A549 (cell line): Measurements from ENCODE around the gene BAHD1. TPM values are rescaled to one million over a fixed set of nuclear protein-coding genes. Genes with fewer than 3 reads are reported as not detected.

Experiments used
- ATAC-seq, 2 experiments: fragments of 200-7000 bp in 1 of 2; fragments of >200 bp in 1 of 2; cut with Nextera tagmentation in 1 of 2; cut with Tn5 transposase in 1 of 2; 3 replicates each; pipeline versions ENCODE4 v1.8.0 to v1.9.1; 2018 to 2020; ENCODE audit warnings: mild to moderate bottlenecking in 1 of 2, moderate library complexity in 1 of 2
- CTCF ChIA-PET: fragments of 300-600 bp; sonication (Branson Sonifier 250); formaldehyde crosslinking; extraction: SDS; loops from one replicate; lab custom pipeline; 2021; ENCODE audit warnings: antibody characterized with exemption, inconsistent platforms; lab: Yijun Ruan, JAX
- POLR2A ChIA-PET: fragments of 350-600 bp; formaldehyde crosslinking; extraction: SDS; loops from one replicate; lab custom pipeline; 2021; ENCODE audit warnings: antibody characterized with exemption, inconsistent platforms; lab: Yijun Ruan, JAX
- DNase-seq, 2 experiments: peaks; one replicate each; pipeline versions ENCODE4 v3.0.0 to v3.0.0-alpha.2; 2011 to 2016; ENCODE audit warnings: low read depth in 1 of 2, low spot score in 1 of 2
- FAIRE-seq: peaks from 2 replicates; lab custom pipeline; 2011; peaks lifted over from hg19 to GRCh38; lab: Jason Lieb, UNC
- H3K27ac ChIP-seq, 2 experiments: fragments of >200 bp; sonication (Bioruptor Twin); formaldehyde crosslinking; 3 replicates each; pipeline ENCODE4 v1.5.1; 2016 to 2017
- H3K4me1 ChIP-seq: fragments of >200 bp; sonication (Bioruptor Twin); formaldehyde crosslinking; 3 replicates; pipeline ENCODE4 v1.6.1; 2016
- H3K4me2 ChIP-seq: fragments of >200 bp; sonication (Bioruptor Twin); formaldehyde crosslinking; 3 replicates; pipeline ENCODE4 v1.6.1; 2016
- H3K4me3 ChIP-seq: fragments of >200 bp; sonication (Bioruptor Twin); formaldehyde crosslinking; 3 replicates; pipeline ENCODE4 v1.5.1; 2016
- H3K9me3 ChIP-seq: fragments of >200 bp; sonication (Bioruptor Twin); formaldehyde crosslinking; 3 replicates; pipeline ENCODE4 v1.6.1; 2016
- ATOH8 ChIP-seq: fragments of 250-450 bp; sonication (Bioruptor Pico); IDR thresholded peaks from 2 replicates; pipeline ENCODE4 v1.5.0; 2020; ENCODE audit warnings: low read depth, mild to moderate bottlenecking, moderate library complexity
- CHD2 ChIP-seq: fragments of 150-350 bp; IDR thresholded peaks from 2 replicates; pipeline ENCODE4 v1.6.1; 2014; ENCODE audit warnings: low read length; ENCODE audit not compliant: partially characterized antibody
- CTCF ChIP-seq: fragments of >200 bp; sonication (Bioruptor Twin); formaldehyde crosslinking; IDR thresholded peaks from 3 replicates; pipeline ENCODE4 v1.5.1; 2016
- E2F6 ChIP-seq: IDR thresholded peaks from 2 replicates; pipeline ENCODE4 v1.6.1; 2012; ENCODE audit warnings: low read depth, borderline replicate concordance
- EHMT2 ChIP-seq: fragments of 200-600 bp; sonication (generic); IDR thresholded peaks from 2 replicates; pipeline ENCODE4 v1.6.1; 2016; ENCODE audit warnings: antibody characterized with exemption, low read depth, mild to moderate bottlenecking, moderate library complexity
- ESRRA ChIP-seq: fragments of 150-350 bp; IDR thresholded peaks from 2 replicates; pipeline ENCODE4 v1.6.1; 2014; ENCODE audit warnings: mild to moderate bottlenecking, low read length, borderline replicate concordance
- FOSB ChIP-seq: fragments of 250-450 bp; sonication (Bioruptor Pico); IDR thresholded peaks from 2 replicates; pipeline ENCODE4 v1.5.0; 2020; ENCODE audit warnings: mild to moderate bottlenecking, moderate library complexity
- FOSL2 ChIP-seq, 2 experiments: fragments of 450-650 bp in 1 of 2; fragments of >200 bp in 1 of 2; sonication (Bioruptor Twin) in 1 of 2; formaldehyde crosslinking; IDR thresholded peaks; 2 replicates each; pipeline versions ENCODE4 v1.5.0 to v1.6.1; 2016 to 2020; ENCODE audit warnings: mild to moderate bottlenecking in 1 of 2, moderate library complexity in 1 of 2
- FOXS1 ChIP-seq: fragments of 250-450 bp; sonication (Bioruptor Pico); IDR thresholded peaks from 2 replicates; pipeline ENCODE4 v1.5.0; 2020; ENCODE audit warnings: mild to moderate bottlenecking, moderate library complexity
- GATA3 ChIP-seq: IDR thresholded peaks from 2 replicates; pipeline ENCODE4 v1.6.1; 2012; ENCODE audit warnings: borderline replicate concordance
- HEYL ChIP-seq: fragments of 250-450 bp; sonication (Bioruptor Pico); IDR thresholded peaks from 2 replicates; pipeline ENCODE4 v1.8.0; 2021; ENCODE audit warnings: mild to moderate bottlenecking, moderate library complexity
- HMGXB4 ChIP-seq: fragments of 250-450 bp; sonication (Bioruptor Pico); IDR thresholded peaks from 2 replicates; pipeline ENCODE4 v1.5.0; 2021; ENCODE audit warnings: mild to moderate bottlenecking, moderate library complexity, borderline replicate concordance
- JUN ChIP-seq, 2 experiments: fragments of >200 bp; sonication (Bioruptor Twin); formaldehyde crosslinking; IDR thresholded peaks; 2 replicates in 1 of 2; 3 replicates in 1 of 2; pipeline ENCODE4 v1.6.1; 2016 to 2017
- KDM5A ChIP-seq: fragments of 200-600 bp; sonication (generic); IDR thresholded peaks from 2 replicates; pipeline ENCODE4 v1.6.1; 2016; ENCODE audit warnings: antibody characterized with exemption, mild to moderate bottlenecking
- MAX ChIP-seq: IDR thresholded peaks from 2 replicates; pipeline ENCODE4 v1.6.1; 2012
- NR3C1 ChIP-seq: fragments of >200 bp; sonication (Bioruptor Twin); formaldehyde crosslinking; IDR thresholded peaks from 3 replicates; pipeline ENCODE4 v1.6.1; 2017
- PBX3 ChIP-seq: IDR thresholded peaks from 2 replicates; pipeline ENCODE4 v1.6.1; 2012
- PHF8 ChIP-seq: fragments of 200-600 bp; sonication (generic); IDR thresholded peaks from 2 replicates; pipeline ENCODE4 v1.6.1; 2016; ENCODE audit warnings: low read depth, mild to moderate bottlenecking, antibody characterized with exemption, moderate library complexity, borderline replicate concordance
- POLR2A ChIP-seq: IDR thresholded peaks from 2 replicates; pipeline ENCODE4 v1.6.1; 2012; ENCODE audit warnings: mild to moderate bottlenecking, low read length
- RFX5 ChIP-seq: fragments of 450-650 bp; IDR thresholded peaks from 2 replicates; pipeline ENCODE4 v1.7.1; 2014; ENCODE audit warnings: antibody characterized with exemption, mild to moderate bottlenecking, moderate library complexity
- TP53 ChIP-seq: fragments of 250-450 bp; sonication (Bioruptor Pico); IDR thresholded peaks from 2 replicates; pipeline ENCODE4 v1.5.0; 2021; ENCODE audit warnings: mild to moderate bottlenecking, moderate library complexity
- ZC3H11A ChIP-seq: fragments of 450-650 bp; IDR thresholded peaks from 2 replicates; pipeline ENCODE4 v1.6.1; 2014; ENCODE audit warnings: antibody characterized with exemption, mild to moderate bottlenecking
- ZNF302 ChIP-seq: fragments of 250-450 bp; sonication (Bioruptor Pico); IDR thresholded peaks from 2 replicates; pipeline ENCODE4 v1.9.0; 2021; ENCODE audit warnings: inconsistent platforms, mild to moderate bottlenecking, moderate library complexity
- WGBS: methylation state at CpG from one replicate; pipeline ENCODE4 v1.1.6; 2017; ENCODE audit errors: missing lambda C conversion rate; 5-methylcytosine and 5-hydroxymethylcytosine counted together
- polyA plus RNA-seq, 4 experiments: library from polyadenylated mRNA; depleted of rRNA in 3 of 4; stranded (reverse); fragments of >200 nt; fragmentation: RNase III in 1 of 4; extraction: RNeasy Plus Mini Kit Qiagen cat#74134 plus additional on column Dnase treatment in 1 of 4; gene quantifications; 2 replicates in 3 of 4; 3 replicates in 1 of 4; pipeline ENCODE4 v1.2.3, GENCODE V29; 2011 to 2017

Gene BAHD1
- polyA plus RNA-seq, 2 of the 4 experiments (the other 2 are of a cell fraction), result 2.3 to 11.1 TPM

GRCh38 chr15:40512440-40512839, 71.7 kb downstream of the BAHD1 start:
- TF ChIP-seq POLR2A (no peak), ESRRA (no peak), JUN (IDR thresholded peaks at IDR 0.05) (no peak), NR3C1 (no peak), KDM5A (no peak), CHD2 (no peak)
- Histone ChIP-seq H3K4me2 (peak overlapping the region; percentile 73), H3K4me3 (no peak overlapping the region), H3K9me3 (no peaks in the 10 kb centered on the region), H3K4me1 (peaks cover 2% of the 10 kb centered on the region; the same call in 2 of the 3 replicates), H3K27ac (peak overlapping the region in 1 of 2 experiments; percentile 88; a peak in 2 of 6 replicates)
- DNase-seq (no peak), ATAC-seq (no peak), FAIRE-seq (no peak)
- 95% methylated on average over 2 of the region's 2 CpGs for WGBS
- ChIA-PET CTCF (interaction anchor here (1.2 to 1.3 kb wide), 2 partner anchors 77 to 346 kb away, joined by 3 to 6 read pairs; no protein-coding TSS in a partner anchor), POLR2A (no interaction called here)

GRCh38 chr15:40513609-40514008, 72.9 kb downstream of the BAHD1 start:
- ATAC-seq (no peak), DNase-seq (no peak), FAIRE-seq (no peak)
- WGBS, result 90% methylated on average over 3 of the region's 5 CpGs
- CTCF ChIA-PET, result interaction anchor here (1.2 kb wide), 1 partner anchor 76 kb away, joined by 3 read pairs; no protein-coding TSS in a partner anchor
- TF ChIP-seq ATOH8 (CRISPR knock-in tag), result no peak
- TF ChIP-seq CTCF, result no peak
- no peak for TF ChIP-seq PBX3
- TF ChIP-seq MAX, result no peak
- TF ChIP-seq GATA3, result no peak
- no peak for TF ChIP-seq NR3C1
- no peak for TF ChIP-seq ZNF302 (CRISPR knock-in tag)
- TF ChIP-seq EHMT2, result no peak
- TF ChIP-seq FOXS1 (CRISPR knock-in tag), result no peak
- TF ChIP-seq FOSB, result no peak
- TF ChIP-seq RFX5, result no peak
- no peak for TF ChIP-seq ZC3H11A
- no peak for TF ChIP-seq E2F6
- no peak for TF ChIP-seq TP53 (CRISPR knock-in tag)
- TF ChIP-seq PHF8, result no peak
- no peak for TF ChIP-seq FOSL2 (IDR thresholded peaks at IDR 0.05)
- no peak for TF ChIP-seq FOSL2 (CRISPR knock-in tag; IDR thresholded peaks at IDR 0.05)
- TF ChIP-seq KDM5A, result no peak
- no peak for TF ChIP-seq HMGXB4
- no peak for TF ChIP-seq HEYL
- Histone ChIP-seq H3K4me3 (no peak overlapping the region), H3K9me3 (no peaks in the 10 kb centered on the region), H3K4me1 (no peaks in the 10 kb centered on the region; the same call in 2 of the 3 replicates), H3K4me2 (no peak overlapping the region), H3K27ac (no peak overlapping the region)
- POLR2A ChIA-PET, result no interaction called here
